ENCODE data around the gene RAB40B. TPM values are rescaled to one million over a fixed set of nuclear protein-coding genes. Genes with fewer than 3 reads are reported as not detected.

RAB40B gene
- total and polyA plus RNA-seq, 4 experiments from 2014 or later = 2.6 to 5.8 (median 4.5) TPM

- CTCF ChIA-PET (ENCODE audit: partially characterized antibody) = no interaction called here
Measured at GRCh38 chr17:82631544-82631943, 67.0 kb downstream of the RAB40B start.

DNA sequence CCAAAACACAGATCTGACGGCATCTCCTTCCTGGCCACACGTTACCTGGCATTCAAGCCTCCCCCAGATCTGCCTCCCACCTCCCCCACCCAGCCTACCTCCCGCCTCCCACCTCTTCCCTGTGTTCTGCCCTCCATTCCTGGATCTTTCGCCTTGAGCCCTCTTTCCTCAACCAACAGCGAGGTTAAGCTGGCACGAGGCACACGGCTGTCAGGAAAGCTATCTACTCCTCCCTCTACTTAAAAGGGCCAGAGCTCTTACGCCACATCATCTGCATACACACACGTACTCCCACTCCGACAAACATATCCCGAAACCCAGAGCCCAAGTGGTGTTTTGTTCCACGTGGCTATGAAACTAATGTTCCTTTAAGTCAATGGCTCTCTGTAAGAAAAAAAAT, 68.3 kb downstream of the RAB40B start:
- Histone ChIP-seq H3K4me3 (ENCODE audit: low read length in 2 of 2) (no peak overlapping the region), H3K27ac (ENCODE audit: low read depth, low read length) (no peak overlapping the region), H3K4me1 (ENCODE audit: insufficient read depth, low read length) (no peaks in the 10 kb centered on the region), H3K9me3 (ENCODE audit: control insufficient read depth in 1 of 2, low read length in 2 of 2) (no peaks in the 10 kb centered on the region), H3K27me3 (ENCODE audit: insufficient read depth, low read length) (no peaks in the 10 kb centered on the region), H3K36me3 (ENCODE audit: insufficient read depth, low read length) (peaks cover 42% of the 10 kb centered on the region)
- no peaks in the 10 kb centered on the region for H3K9me3 Mint-ChIP-seq
- peaks cover 6 to 15% (median 11%) of the 10 kb centered on the region in 4 donors for H3K4me1 Mint-ChIP-seq
- intact Hi-C loops (cut with micrococcal nuclease) = no loop called here
- H3K27ac Mint-ChIP-seq = peak overlapping the region in 3 of 7 donors; percentile 7 to 61 (median 43)
- no peaks in the 10 kb centered on the region for H3K27me3 Mint-ChIP-seq
- DNase-seq = no peak
- H3K36me3 Mint-ChIP-seq = peaks cover 24 to 58% of the 10 kb centered on the region in 2 donors
- ChIA-PET POLR2A (ENCODE audit: partially characterized antibody) (no interaction called here), CTCF (ENCODE audit: partially characterized antibody) (no interaction called here)
- H3K4me3 Mint-ChIP-seq = peak overlapping the region in 1 of 8 donors; percentile 69

More at GRCh38 chr17:82631544-82631943, 67.0 kb downstream of the RAB40B start:
- Histone ChIP-seq H3K27me3 (ENCODE audit: insufficient read depth, low read length) (no peaks in the 10 kb centered on the region), H3K4me3 (ENCODE audit: low read length in 2 of 2) (no peak overlapping the region), H3K4me1 (ENCODE audit: insufficient read depth, low read length) (no peaks in the 10 kb centered on the region), H3K9me3 (ENCODE audit: control insufficient read depth in 1 of 2, low read length in 2 of 2) (no peaks in the 10 kb centered on the region), H3K36me3 (ENCODE audit: insufficient read depth, low read length) (peaks cover 36% of the 10 kb centered on the region), H3K27ac (ENCODE audit: low read depth, low read length) (no peak overlapping the region)
- H3K4me3 Mint-ChIP-seq = no peak overlapping the region
- no peak for DNase-seq
- intact Hi-C loops (cut with micrococcal nuclease) = no loop called here
- H3K27ac Mint-ChIP-seq = no peak overlapping the region
- no peaks in the 10 kb centered on the region for H3K27me3 Mint-ChIP-seq
- H3K4me1 Mint-ChIP-seq = peaks cover 7 to 19% (median 13%) of the 10 kb centered on the region in 4 donors
- H3K36me3 Mint-ChIP-seq = peaks cover 28 to 58% of the 10 kb centered on the region in 2 donors
- POLR2A ChIA-PET (ENCODE audit: partially characterized antibody) = no interaction called here
- H3K9me3 Mint-ChIP-seq = no peaks in the 10 kb centered on the region

GRCh38 chr17:82629748-82630147, 68.8 kb downstream of the RAB40B start:
- H3K9me3 Mint-ChIP-seq = no peaks in the 10 kb centered on the region
- peak overlapping the region in 1 of 8 donors; percentile 69 for H3K4me3 Mint-ChIP-seq
- CTCF ChIA-PET (ENCODE audit: partially characterized antibody) = no interaction called here
- POLR2A ChIA-PET (ENCODE audit: partially characterized antibody) = no interaction called here
- H3K27ac Mint-ChIP-seq = no peak overlapping the region
- Histone ChIP-seq H3K27ac (ENCODE audit: low read depth, low read length) (no peak overlapping the region), H3K27me3 (ENCODE audit: insufficient read depth, low read length) (no peaks in the 10 kb centered on the region), H3K4me3 (ENCODE audit: low read length in 2 of 2) (no peak overlapping the region), H3K36me3 (ENCODE audit: insufficient read depth, low read length) (peaks cover 45% of the 10 kb centered on the region), H3K4me1 (ENCODE audit: insufficient read depth, low read length) (no peaks in the 10 kb centered on the region), H3K9me3 (ENCODE audit: control insufficient read depth in 1 of 2, low read length in 2 of 2) (no peaks in the 10 kb centered on the region)
- no peak for DNase-seq
- H3K4me1 Mint-ChIP-seq = peaks cover 5 to 10% (median 10%) of the 10 kb centered on the region in 4 donors
- no peaks in the 10 kb centered on the region for H3K27me3 Mint-ChIP-seq
- intact Hi-C loops (cut with micrococcal nuclease) = no loop called here
- H3K36me3 Mint-ChIP-seq = peaks cover 24 to 60% of the 10 kb centered on the region in 2 donors

DNA sequence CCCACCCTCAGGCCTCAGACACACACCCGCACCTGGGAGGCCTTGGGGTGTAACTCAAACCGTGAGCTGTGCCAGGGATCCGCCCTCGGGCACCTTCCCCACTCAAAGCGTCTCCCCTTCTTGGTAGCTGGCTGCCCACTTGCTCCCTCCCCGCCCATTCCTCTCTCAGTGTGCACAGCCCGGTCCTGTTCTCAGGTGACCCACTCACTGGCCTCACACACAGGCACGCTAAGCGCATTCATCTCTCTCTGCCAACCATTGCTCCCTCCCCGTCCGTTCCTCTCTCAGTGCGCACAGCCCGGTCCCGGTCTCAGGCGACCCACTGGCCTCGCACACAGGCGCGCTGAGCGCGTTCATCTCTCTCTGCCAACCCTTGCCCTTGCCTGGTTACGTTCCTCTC, 71.1 kb downstream of the RAB40B start:
- intact Hi-C loops (cut with micrococcal nuclease) = no loop called here
- no peaks in the 10 kb centered on the region for H3K4me1 ChIP-seq (ENCODE audit: insufficient read depth, low read length)
- ChIA-PET CTCF (ENCODE audit: partially characterized antibody) (no interaction called here), POLR2A (ENCODE audit: partially characterized antibody) (no interaction called here)
- no peak overlapping the region for H3K4me3 Mint-ChIP-seq
- no peak for DNase-seq
- no peak overlapping the region for H3K4me3 ChIP-seq (ENCODE audit: low read length in 2 of 2)
- H3K36me3 Mint-ChIP-seq = peaks cover 25 to 57% of the 10 kb centered on the region in 2 donors
- H3K9me3 ChIP-seq (ENCODE audit: control insufficient read depth in 1 of 2, low read length in 2 of 2) = no peaks in the 10 kb centered on the region
- no peaks in the 10 kb centered on the region for H3K27me3 ChIP-seq (ENCODE audit: insufficient read depth, low read length)
- H3K4me1 Mint-ChIP-seq = peaks cover 2 to 6% (median 5%) of the 10 kb centered on the region in 4 donors
- H3K9me3 Mint-ChIP-seq = no peaks in the 10 kb centered on the region
- H3K27ac Mint-ChIP-seq = no peak overlapping the region
- H3K27ac ChIP-seq (ENCODE audit: low read depth, low read length) = no peak overlapping the region
- peaks cover 41% of the 10 kb centered on the region for H3K36me3 ChIP-seq (ENCODE audit: insufficient read depth, low read length)
- no peaks in the 10 kb centered on the region for H3K27me3 Mint-ChIP-seq

GRCh38 chr17:82623707-82624106, 74.8 kb downstream of the RAB40B start:
- ChIA-PET POLR2A (ENCODE audit: partially characterized antibody) (no interaction called here), CTCF (ENCODE audit: partially characterized antibody) (no interaction called here)
- H3K4me1 ChIP-seq (ENCODE audit: insufficient read depth, low read length) = no peaks in the 10 kb centered on the region
- intact Hi-C loops (cut with micrococcal nuclease) = no loop called here
- Mint-ChIP-seq H3K4me1 (peaks cover 0 to 4% (median 2%) of the 10 kb centered on the region in 4 donors), H3K36me3 (peaks cover 23 to 69% of the 10 kb centered on the region in 2 donors), H3K4me3 (peak overlapping the region in 1 of 8 donors; percentile 2), H3K27ac (peak overlapping the region in 2 of 7 donors; percentile 31 to 65), H3K9me3 (no peaks in the 10 kb centered on the region), H3K27me3 (no peaks in the 10 kb centered on the region)
- no peaks in the 10 kb centered on the region for H3K9me3 ChIP-seq (ENCODE audit: control insufficient read depth in 1 of 2, low read length in 2 of 2)
- H3K36me3 ChIP-seq (ENCODE audit: insufficient read depth, low read length) = peaks cover 65% of the 10 kb centered on the region
- no peak overlapping the region for H3K4me3 ChIP-seq (ENCODE audit: low read length in 2 of 2)
- no peak for DNase-seq
- H3K27ac ChIP-seq (ENCODE audit: low read depth, low read length) = no peak overlapping the region
- H3K27me3 ChIP-seq (ENCODE audit: insufficient read depth, low read length) = no peaks in the 10 kb centered on the region

- H3K27me3 ChIP-seq (ENCODE audit: insufficient read depth, low read length) = no peaks in the 10 kb centered on the region
- no peak overlapping the region for H3K27ac ChIP-seq (ENCODE audit: low read depth, low read length)
- intact Hi-C loops (cut with micrococcal nuclease) = no loop called here
- Mint-ChIP-seq H3K4me1 (no peaks in the 10 kb centered on the region), H3K27ac (peak overlapping the region in 1 of 7 donors; percentile 21), H3K27me3 (no peaks in the 10 kb centered on the region), H3K9me3 (no peaks in the 10 kb centered on the region), H3K4me3 (no peak overlapping the region), H3K36me3 (peaks cover 34 to 72% of the 10 kb centered on the region in 2 donors)
- H3K4me3 ChIP-seq (ENCODE audit: low read length in 2 of 2) = no peak overlapping the region
- DNase-seq = no peak
- POLR2A ChIA-PET (ENCODE audit: partially characterized antibody) = no interaction called here
- H3K36me3 ChIP-seq (ENCODE audit: insufficient read depth, low read length) = peaks cover 64% of the 10 kb centered on the region
- CTCF ChIA-PET (ENCODE audit: partially characterized antibody) = no interaction called here
- no peaks in the 10 kb centered on the region for H3K4me1 ChIP-seq (ENCODE audit: insufficient read depth, low read length)
- no peaks in the 10 kb centered on the region for H3K9me3 ChIP-seq (ENCODE audit: control insufficient read depth in 1 of 2, low read length in 2 of 2)
Measured at GRCh38 chr17:82619641-82620040, 78.9 kb downstream of the RAB40B start.

GRCh38 chr17:82619211-82619610, 79.3 kb downstream of the RAB40B start:
- Histone ChIP-seq H3K4me1 (ENCODE audit: insufficient read depth, low read length) (no peaks in the 10 kb centered on the region), H3K9me3 (ENCODE audit: control insufficient read depth in 1 of 2, low read length in 2 of 2) (no peaks in the 10 kb centered on the region), H3K27me3 (ENCODE audit: insufficient read depth, low read length) (no peaks in the 10 kb centered on the region), H3K27ac (ENCODE audit: low read depth, low read length) (no peak overlapping the region), H3K4me3 (ENCODE audit: low read length in 2 of 2) (no peak overlapping the region), H3K36me3 (ENCODE audit: insufficient read depth, low read length) (peaks cover 64% of the 10 kb centered on the region)
- POLR2A ChIA-PET (ENCODE audit: partially characterized antibody) = no interaction called here
- H3K27ac Mint-ChIP-seq = peak overlapping the region in 1 of 7 donors; percentile 18
- H3K4me3 Mint-ChIP-seq = no peak overlapping the region
- H3K36me3 Mint-ChIP-seq = peaks cover 34 to 76% of the 10 kb centered on the region in 2 donors
- no peak for DNase-seq
- CTCF ChIA-PET (ENCODE audit: partially characterized antibody) = no interaction called here
- no peaks in the 10 kb centered on the region for H3K9me3 Mint-ChIP-seq
- H3K4me1 Mint-ChIP-seq = no peaks in the 10 kb centered on the region
- H3K27me3 Mint-ChIP-seq = no peaks in the 10 kb centered on the region
- intact Hi-C loops (cut with micrococcal nuclease) = no loop called here
